SH-SY5Y (cell line): ENCODE measurements around the gene PTPN7.

ENCODE experiments used
- GATA2 ChIP-seq: IDR thresholded peaks from 2 replicates; pipeline ENCODE4 v1.6.1; 2011; ENCODE audit warnings: mild to moderate bottlenecking, low read depth, low read length
- GATA3 ChIP-seq: IDR thresholded peaks from 2 replicates; pipeline ENCODE4 v1.6.1; 2011; ENCODE audit warnings: low read depth, mild to moderate bottlenecking, low read length, moderate library complexity

The PTPN7 gene

GRCh38 chr1:202105571-202106339 lies 54.6 kb downstream of the PTPN7 start:
- TF ChIP-seq GATA3 (no peak), GATA2 (no peak)

GRCh38 chr1:202104073-202104472 lies 56.3 kb downstream of the PTPN7 start:
- TF ChIP-seq GATA3 (no peak), GATA2 (no peak)

- TF ChIP-seq GATA2, result no peak
- TF ChIP-seq GATA3, result no peak
Observed at GRCh38 chr1:202101184-202101583, 59.2 kb downstream of the PTPN7 start.
